Measurements from ENCODE around the gene ARRDC2.

The ARRDC2 gene

GRCh38 chr19:18059902-18060301 lies 51.9 kb downstream of the ARRDC2 start:
- no peak for DNase-seq

- peak; percentile 85 for DNase-seq
These were observed 52.5 kb downstream of the ARRDC2 start for GRCh38 chr19:18060472-18060871.

GRCh38 chr19:18062028-18062427 lies 54.1 kb downstream of the ARRDC2 start:
- peak; percentile 61 for DNase-seq

GRCh38 chr19:18063463-18063862 lies 55.5 kb downstream of the ARRDC2 start:
- DNase-seq, result no peak
